GM23248 (cell line): ENCODE measurements around the gene NOS1AP. TPM values are rescaled to one million over a fixed set of nuclear protein-coding genes. Genes with fewer than 3 reads are reported as not detected.

Source experiments
- DNase-seq: peaks from one replicate; pipeline ENCODE4 v3.0.0-alpha.2; 2015
- H2AFZ ChIP-seq: fragments of 200-600 bp; sonication (generic); 2 replicates; pipeline ENCODE4 v1.6.1; 2016; ENCODE audit warnings: antibody characterized with exemption
- H3F3A ChIP-seq: fragments of 200-600 bp; sonication (generic); 2 replicates; pipeline ENCODE4 v1.6.1; 2016; ENCODE audit warnings: mild to moderate bottlenecking, antibody characterized with exemption, mixed run types; ENCODE audit not compliant: insufficient read depth
- H3K27ac ChIP-seq: fragments of 200-600 bp; sonication (generic); 2 replicates; pipeline ENCODE4 v1.5.1; 2016; ENCODE audit warnings: mild to moderate bottlenecking
- H3K27me3 ChIP-seq: fragments of 200-600 bp; sonication (generic); replicated peaks from 2 replicates; pipeline ENCODE4 v1.6.1; 2016; ENCODE audit warnings: mild to moderate bottlenecking; ENCODE audit not compliant: insufficient read depth
- H3K36me3 ChIP-seq: fragments of 200-600 bp; sonication (generic); 2 replicates; pipeline ENCODE4 v1.6.1; 2016; ENCODE audit warnings: low read depth, mild to moderate bottlenecking
- H3K4me1 ChIP-seq: fragments of 200-600 bp; sonication (generic); 2 replicates; pipeline ENCODE4 v1.6.1; 2016; ENCODE audit warnings: mild to moderate bottlenecking; ENCODE audit not compliant: insufficient read depth
- H3K4me2 ChIP-seq: fragments of 200-600 bp; sonication (generic); one replicate; pipeline ENCODE4 v1.6.1; 2016; ENCODE audit warnings: mild to moderate bottlenecking; ENCODE audit not compliant: unreplicated experiment
- H3K4me3 ChIP-seq: fragments of 200-600 bp; sonication (generic); 2 replicates; pipeline ENCODE4 v1.5.1; 2016; ENCODE audit warnings: mild to moderate bottlenecking
- H3K79me2 ChIP-seq: fragments of 200-600 bp; sonication (generic); 2 replicates; pipeline ENCODE4 v1.6.1; 2016; ENCODE audit warnings: mild to moderate bottlenecking; ENCODE audit not compliant: insufficient read depth
- H3K9ac ChIP-seq: fragments of 200-600 bp; sonication (generic); 2 replicates; pipeline ENCODE4 v1.6.1; 2016; ENCODE audit warnings: mild to moderate bottlenecking
- H3K9me2 ChIP-seq: fragments of 200-600 bp; sonication (generic); 2 replicates; pipeline ENCODE4 v1.6.1; 2016; ENCODE audit warnings: mixed run types, mild to moderate bottlenecking, moderate library complexity; ENCODE audit not compliant: insufficient read depth
- H3K9me3 ChIP-seq: fragments of 200-600 bp; sonication (generic); one replicate; pipeline ENCODE4 v1.6.1; 2017; ENCODE audit warnings: low read depth
- H4K20me1 ChIP-seq: fragments of 200-600 bp; sonication (generic); 2 replicates; pipeline ENCODE4 v1.6.0; 2016; ENCODE audit not compliant: insufficient read depth
- EZH2 ChIP-seq: fragments of 200-600 bp; sonication (generic); IDR thresholded peaks from 2 replicates; pipeline ENCODE4 v1.6.1; 2018; ENCODE audit warnings: antibody characterized with exemption, mild to moderate bottlenecking; ENCODE audit not compliant: insufficient read depth, poor library complexity, severe bottlenecking
- EZH2phosphoT487 ChIP-seq: fragments of 200-600 bp; sonication (generic); IDR thresholded peaks from 2 replicates; pipeline ENCODE4 v1.6.1; 2018; ENCODE audit warnings: antibody characterized with exemption, moderate library complexity, mild to moderate bottlenecking, low read depth; ENCODE audit not compliant: insufficient read depth
- WGBS, 2 experiments: methylation state at CpG; one replicate each; pipeline ENCODE4 v1.1.6; 2015 to 2017; ENCODE audit warnings: low lambda C conversion rate in 2 of 2, low coverage in 1 of 2; ENCODE audit errors: missing lambda C conversion rate in 2 of 2; 5-methylcytosine and 5-hydroxymethylcytosine counted together
- in situ Hi-C: fragments of 300-500 bp; cut with MboI; formaldehyde crosslinking; loops from 2 replicates; pipeline ENCODE4 v1.15.0; 2020
- polyA plus RNA-seq: library from polyadenylated mRNA; unstranded; fragments of >200 nt; fragmentation: Nextera tagmentation; extraction: Ambion mirVana; gene quantifications from 2 replicates; pipeline ENCODE4 v1.2.1, GENCODE V29; 2016
- total RNA-seq: library from RNA; depleted of rRNA; stranded (reverse); fragments of >200 nt; shearing (Covaris generic); gene quantifications from 2 replicates; pipeline ENCODE4 v1.2.3, GENCODE V29; 2014

The NOS1AP gene
- total and polyA plus RNA-seq, 2 experiments from 2014 or later, result 0.18 TPM; not detected in 1

DNA sequence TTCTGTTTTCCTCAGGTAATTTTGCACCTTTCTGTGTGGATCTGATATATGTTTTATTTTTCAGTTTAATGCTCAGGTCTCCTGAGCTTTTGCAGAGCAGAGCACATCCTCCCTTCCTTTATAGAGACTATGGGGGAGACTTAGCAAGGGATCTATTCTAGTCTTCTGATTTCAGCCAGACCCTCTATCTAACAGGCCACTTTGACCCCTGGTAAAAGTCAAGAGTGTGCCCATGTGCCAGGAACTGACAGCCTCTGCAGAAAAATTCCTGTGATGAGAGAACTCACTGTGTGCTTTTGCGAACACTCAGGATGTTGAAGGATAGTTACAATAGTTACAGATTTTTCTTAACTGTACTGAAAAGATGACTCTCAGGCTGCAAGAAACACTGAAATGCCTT, 123.3 kb downstream of the NOS1AP start:
- Histone ChIP-seq H4K20me1 (no peaks in the 10 kb centered on the region), H3K36me3 (no peaks in the 10 kb centered on the region), H3F3A (no peaks in the 10 kb centered on the region), H3K9me3 (no peaks in the 10 kb centered on the region), H2AFZ (no peak overlapping the region), H3K4me3 (no peak overlapping the region), H3K4me1 (no peaks in the 10 kb centered on the region), H3K9me2 (no peaks in the 10 kb centered on the region), H3K9ac (no peak overlapping the region), H3K4me2 (no peak overlapping the region), H3K79me2 (no peaks in the 10 kb centered on the region), H3K27ac (no peak overlapping the region), H3K27me3 (no peaks in the 10 kb centered on the region)
- in situ Hi-C loops, result no loop called here
- 96 to 100% methylated on average over 1 of the region's 1 CpG for WGBS, 2 experiments
- DNase-seq, result no peak
- TF ChIP-seq EZH2 (no peak), EZH2phosphoT487 (no peak)

DNA sequence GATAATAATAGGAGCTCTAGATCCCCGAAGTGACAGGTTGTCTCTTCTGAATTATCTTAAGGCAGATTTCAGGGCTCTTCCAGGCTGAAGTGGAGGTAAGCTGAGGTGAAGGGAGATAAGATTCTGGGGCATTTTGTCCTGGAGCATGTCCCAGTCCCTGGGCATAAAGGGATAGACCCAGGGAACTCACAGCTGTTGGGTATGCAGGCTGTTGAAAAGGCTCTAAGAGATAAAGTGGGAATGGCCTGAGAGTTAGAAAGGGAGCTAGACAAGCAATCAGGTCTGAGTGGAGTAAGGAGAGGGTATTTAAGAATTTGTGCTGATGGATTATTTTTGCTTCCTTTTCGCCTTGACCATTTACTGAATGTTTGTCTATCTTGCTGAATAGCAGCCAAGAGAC, 123.7 kb downstream of the NOS1AP start:
- no peak overlapping the region for H3K27ac ChIP-seq
- no peak overlapping the region for H3K9ac ChIP-seq
- H3K9me3 ChIP-seq, result no peaks in the 10 kb centered on the region
- no peak overlapping the region for H2AFZ ChIP-seq
- no peak for DNase-seq
- no peaks in the 10 kb centered on the region for H3K36me3 ChIP-seq
- TF ChIP-seq EZH2phosphoT487 (no peak), EZH2 (no peak)
- H3K4me2 ChIP-seq, result no peak overlapping the region
- H3K27me3 ChIP-seq, result no peaks in the 10 kb centered on the region
- H3K4me1 ChIP-seq, result no peaks in the 10 kb centered on the region
- no peaks in the 10 kb centered on the region for H3K9me2 ChIP-seq
- H3F3A ChIP-seq, result no peaks in the 10 kb centered on the region
- H4K20me1 ChIP-seq, result no peaks in the 10 kb centered on the region
- H3K79me2 ChIP-seq, result no peaks in the 10 kb centered on the region
- in situ Hi-C loops, result no loop called here
- no peak overlapping the region for H3K4me3 ChIP-seq
- 78 to 83% methylated on average over 2 of the region's 2 CpGs for WGBS, 2 experiments

DNA sequence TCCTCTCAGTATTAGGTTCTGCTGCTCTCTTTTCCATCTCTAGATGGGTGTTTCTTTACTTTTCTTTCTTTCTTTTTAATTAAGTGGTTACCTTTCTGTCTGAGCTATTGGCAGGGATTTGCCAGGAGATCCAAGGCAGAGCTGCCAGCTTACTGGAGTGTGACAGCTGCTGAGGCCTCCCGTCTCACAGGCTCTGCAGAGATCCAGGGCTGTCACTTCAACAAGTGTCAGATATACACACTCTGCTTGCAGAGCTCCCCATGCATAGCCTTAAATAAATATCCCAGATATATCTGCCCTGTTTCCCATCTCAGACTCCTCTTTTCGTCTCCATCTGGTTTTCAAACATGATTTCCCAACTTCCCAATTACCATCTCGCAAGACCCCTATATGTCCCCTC, 124.3 kb downstream of the NOS1AP start:
- Histone ChIP-seq H4K20me1 (no peaks in the 10 kb centered on the region), H3K27me3 (no peaks in the 10 kb centered on the region), H3K27ac (no peak overlapping the region), H2AFZ (no peak overlapping the region), H3K79me2 (no peaks in the 10 kb centered on the region), H3K9me2 (no peaks in the 10 kb centered on the region), H3K9me3 (no peaks in the 10 kb centered on the region), H3F3A (no peaks in the 10 kb centered on the region), H3K36me3 (no peaks in the 10 kb centered on the region), H3K4me2 (no peak overlapping the region), H3K9ac (no peak overlapping the region), H3K4me3 (no peak overlapping the region), H3K4me1 (no peaks in the 10 kb centered on the region)
- TF ChIP-seq EZH2phosphoT487 (no peak), EZH2 (no peak)
- in situ Hi-C loops, result no loop called here
- 57 to 65% methylated on average over 3 of the region's 3 CpGs for WGBS, 2 experiments
- no peak for DNase-seq

DNA sequence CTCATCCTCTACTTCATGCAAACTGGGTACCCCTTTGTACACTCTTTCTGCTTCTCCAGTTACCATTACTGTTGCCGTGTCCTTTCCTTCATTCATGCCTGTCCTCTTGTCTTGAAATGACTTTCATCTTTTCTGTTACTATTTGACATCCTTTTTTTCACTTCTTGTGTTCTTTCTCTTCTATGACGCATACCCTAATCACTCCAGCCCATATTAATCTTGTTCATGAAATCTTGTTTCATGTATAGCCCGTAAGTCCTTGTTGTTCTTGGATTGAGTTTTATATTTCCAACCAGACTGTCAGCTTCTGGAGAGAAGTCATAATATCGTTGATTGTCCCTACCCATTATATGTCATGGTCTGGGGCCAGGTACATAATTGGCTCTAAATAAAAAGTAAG, 126.1 kb downstream of the NOS1AP start:
- H2AFZ ChIP-seq, result no peak overlapping the region
- no peak overlapping the region for H3K4me3 ChIP-seq
- H3K27me3 ChIP-seq, result no peaks in the 10 kb centered on the region
- H3K79me2 ChIP-seq, result no peaks in the 10 kb centered on the region
- TF ChIP-seq EZH2phosphoT487, result no peak
- no peak for TF ChIP-seq EZH2
- no peaks in the 10 kb centered on the region for H3F3A ChIP-seq
- DNase-seq, result no peak
- in situ Hi-C loops, result no loop called here
- H3K4me1 ChIP-seq, result peaks cover 4% of the 10 kb centered on the region; the same call in 1 of the 2 replicates
- no peaks in the 10 kb centered on the region for H3K9me2 ChIP-seq
- no peak overlapping the region for H3K9ac ChIP-seq
- H3K27ac ChIP-seq, result no peak overlapping the region
- H3K4me2 ChIP-seq, result no peak overlapping the region
- H4K20me1 ChIP-seq, result no peaks in the 10 kb centered on the region
- no peaks in the 10 kb centered on the region for H3K9me3 ChIP-seq
- WGBS, 2 experiments, result 79 to 82% methylated on average over 4 of the region's 4 CpGs
- no peaks in the 10 kb centered on the region for H3K36me3 ChIP-seq

DNA sequence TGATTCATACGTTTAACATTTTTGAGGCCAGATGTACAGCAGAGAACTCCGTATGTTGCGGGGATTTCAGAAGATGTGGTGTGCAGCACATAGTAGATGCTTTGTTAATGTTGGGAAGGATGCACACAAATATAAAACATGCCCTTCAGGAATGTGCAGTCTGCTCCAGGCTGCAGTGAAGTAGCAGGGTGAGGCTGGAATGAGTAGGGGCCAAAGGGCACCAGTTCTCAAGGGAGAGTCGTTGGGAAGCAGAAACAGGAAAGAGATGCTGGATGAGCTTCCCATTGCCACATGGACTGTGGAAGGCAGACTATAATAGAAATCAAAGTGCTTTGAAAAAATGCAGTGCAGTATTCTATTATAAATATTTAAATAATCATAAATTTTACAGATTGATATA, 126.9 kb downstream of the NOS1AP start:
- Histone ChIP-seq H2AFZ (no peak overlapping the region), H4K20me1 (no peaks in the 10 kb centered on the region), H3K36me3 (no peaks in the 10 kb centered on the region), H3K27me3 (no peaks in the 10 kb centered on the region), H3K4me1 (peaks cover 4% of the 10 kb centered on the region; the same call in 1 of the 2 replicates), H3K4me2 (no peak overlapping the region), H3K27ac (no peak overlapping the region), H3K4me3 (no peak overlapping the region), H3K79me2 (no peaks in the 10 kb centered on the region), H3K9ac (no peak overlapping the region), H3K9me2 (no peaks in the 10 kb centered on the region), H3F3A (no peaks in the 10 kb centered on the region), H3K9me3 (no peaks in the 10 kb centered on the region)
- TF ChIP-seq EZH2phosphoT487, result no peak
- no peak for TF ChIP-seq EZH2
- DNase-seq, result no peak
- WGBS, 2 experiments, result 64 to 68% methylated on average over 4 of the region's 4 CpGs
- in situ Hi-C loops, result no loop called here
